HG02798 (cell line): ENCODE measurements around the gene PASK.
A peak's percentile ranks its signal among the peaks of the same experiment; 100 is the strongest.

Source experiments
- ATAC-seq: cut with Tn5 transposase; IDR thresholded peaks from one replicate; pipeline ENCODE4 v1.9.1; 2021; ENCODE audit warnings: mild to moderate bottlenecking; ENCODE audit not compliant: unreplicated experiment, poor library complexity

The PASK gene

DNA sequence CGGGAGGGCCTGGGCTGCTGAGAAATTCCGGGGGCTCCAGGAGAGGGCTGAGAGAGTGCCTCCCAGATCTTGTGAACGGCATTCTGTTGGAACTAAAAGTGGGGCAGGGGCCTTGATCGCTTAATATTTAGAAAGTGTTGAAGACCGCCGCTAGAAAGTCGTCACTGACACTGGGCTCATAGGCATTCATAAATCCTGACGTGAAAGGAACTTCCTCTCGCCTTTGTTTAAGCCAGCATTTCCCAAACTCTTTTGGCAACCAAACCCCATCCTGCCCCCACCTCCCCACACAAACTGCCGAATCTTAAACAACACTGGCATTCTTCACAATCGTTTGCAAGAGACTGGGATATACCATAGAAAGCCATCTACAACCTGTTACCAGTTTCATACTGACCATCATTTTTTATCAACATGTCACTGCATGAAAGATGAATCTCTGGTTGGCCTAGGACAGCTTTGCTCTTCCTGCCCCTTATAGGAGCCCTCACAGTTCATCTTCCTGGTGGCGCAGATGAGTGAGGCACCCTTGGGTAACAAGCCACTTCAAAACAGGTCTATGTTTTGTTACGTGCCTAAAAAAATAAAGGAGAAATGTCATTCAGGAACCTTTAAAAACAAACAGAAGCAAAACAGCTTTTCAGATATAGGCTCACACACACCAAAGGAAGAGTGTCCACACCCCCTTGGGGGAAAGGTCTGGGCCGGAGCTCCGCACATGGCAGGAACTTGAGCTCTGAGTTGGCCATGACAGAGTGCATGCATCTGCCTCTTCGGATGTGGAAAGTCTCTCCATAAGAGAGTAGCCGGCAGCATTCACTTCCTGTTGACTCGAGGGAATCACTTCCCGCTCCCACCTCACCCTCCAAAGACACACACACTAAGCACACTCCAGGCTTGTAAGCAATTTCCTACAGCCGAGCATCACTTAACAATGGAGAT lies 60.2 kb downstream of the PASK start:
- ATAC-seq, result no peak

DNA sequence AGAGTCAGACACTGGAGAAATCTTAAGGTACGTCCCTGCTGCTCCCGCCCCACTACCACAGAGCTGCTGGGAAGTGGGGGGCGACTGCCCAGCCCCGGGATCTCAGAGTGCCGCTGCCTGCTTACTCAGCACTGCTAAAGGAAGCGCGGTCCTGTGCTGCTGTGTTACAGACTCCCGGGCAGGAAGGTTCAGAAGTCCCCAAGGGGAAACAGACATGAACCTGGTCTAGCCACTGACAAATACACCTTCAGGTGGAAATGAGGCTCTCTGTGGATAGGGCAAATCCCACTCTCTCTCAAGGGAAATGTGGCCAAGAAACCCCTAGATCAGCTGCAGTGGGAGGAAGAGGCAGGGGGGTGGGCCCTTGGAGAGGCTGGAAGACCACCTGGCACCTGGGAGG lies 60.9 kb downstream of the PASK start:
- peak; percentile 36 for ATAC-seq

DNA sequence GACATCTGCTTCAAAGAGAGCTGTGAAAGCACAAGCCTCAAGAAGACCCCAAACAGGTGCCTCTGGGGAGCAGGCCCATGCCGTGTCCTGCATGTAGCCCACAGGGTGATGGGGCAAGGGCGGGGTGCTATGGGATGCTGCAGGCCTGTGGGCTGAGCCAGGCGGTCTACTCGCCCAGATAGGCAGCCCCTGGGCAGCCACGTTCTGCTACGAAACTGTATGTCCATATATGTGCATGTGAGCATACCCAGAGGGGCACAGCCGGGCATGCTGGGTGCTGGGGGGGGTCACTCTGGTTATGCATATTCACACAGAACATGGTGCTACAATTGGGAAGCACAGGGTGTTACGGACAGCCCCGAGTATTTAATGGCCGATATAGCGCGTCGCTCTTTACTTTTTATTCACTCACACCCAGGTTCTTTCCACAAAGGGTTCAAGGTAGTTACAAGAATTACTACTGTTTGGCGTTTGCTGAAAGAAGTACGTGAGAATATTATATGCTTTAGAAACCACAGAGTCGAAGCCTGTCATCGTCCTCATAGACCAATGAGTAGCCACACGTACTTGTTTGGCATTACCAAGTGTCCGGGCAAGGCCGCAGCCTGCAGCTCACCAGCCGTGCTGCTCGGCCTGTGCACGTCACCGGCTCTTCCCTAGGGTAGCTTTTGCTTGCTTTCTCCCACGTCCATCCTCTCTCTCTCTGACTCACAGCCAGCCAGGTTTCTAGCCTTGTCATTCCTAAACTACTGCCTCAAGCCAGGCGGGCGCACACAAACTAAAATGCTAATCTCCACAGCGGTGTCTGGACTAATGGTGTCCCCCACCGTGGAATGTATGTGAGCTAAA lies 61.6 kb downstream of the PASK start:
- peak; percentile 75 for ATAC-seq

DNA sequence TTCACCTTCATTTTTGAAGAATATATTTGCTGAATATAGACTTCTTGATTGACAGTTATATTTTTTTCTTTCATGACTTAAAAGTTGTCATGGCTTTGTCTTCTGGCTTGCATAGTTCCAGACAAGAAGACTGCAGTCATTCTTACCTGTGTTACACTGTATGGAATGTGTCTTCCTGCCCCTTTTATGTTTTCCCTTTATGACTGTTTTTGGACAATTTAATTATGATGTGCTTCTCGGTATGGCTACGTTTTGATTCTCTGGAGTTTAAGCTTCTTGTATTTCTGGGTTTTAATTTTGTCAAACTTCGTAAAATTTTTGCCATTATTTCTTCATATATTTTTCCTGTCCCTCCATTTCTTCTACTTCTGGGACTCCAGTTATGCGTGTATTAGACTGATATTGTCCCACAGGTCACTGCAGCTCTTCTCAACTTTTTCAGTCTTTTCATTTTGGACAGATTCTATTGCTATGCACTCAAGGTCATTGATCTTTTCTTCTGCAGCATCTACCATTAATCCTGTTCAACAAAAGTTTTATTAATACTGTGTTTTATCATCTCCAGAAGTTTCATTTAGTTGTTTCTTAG lies 64.3 kb downstream of the PASK start:
- ATAC-seq, result no peak

DNA sequence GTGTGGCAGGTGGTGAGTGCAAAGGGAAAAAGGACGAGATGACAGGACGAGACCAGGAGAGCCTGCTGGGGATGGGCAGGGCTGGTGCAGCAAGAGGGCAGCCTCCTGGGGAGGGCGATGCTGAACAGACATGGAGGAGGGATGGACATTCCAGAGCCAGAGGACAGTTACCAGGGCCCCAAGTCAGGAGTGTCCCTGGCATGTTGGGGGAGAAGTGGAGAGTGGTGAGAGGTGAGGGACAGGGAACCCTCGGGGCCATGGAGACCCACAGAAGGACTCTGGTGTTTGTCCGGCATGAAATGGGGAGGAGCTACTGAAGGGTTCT lies 66.2 kb downstream of the PASK start:
- ATAC-seq, result no peak

DNA sequence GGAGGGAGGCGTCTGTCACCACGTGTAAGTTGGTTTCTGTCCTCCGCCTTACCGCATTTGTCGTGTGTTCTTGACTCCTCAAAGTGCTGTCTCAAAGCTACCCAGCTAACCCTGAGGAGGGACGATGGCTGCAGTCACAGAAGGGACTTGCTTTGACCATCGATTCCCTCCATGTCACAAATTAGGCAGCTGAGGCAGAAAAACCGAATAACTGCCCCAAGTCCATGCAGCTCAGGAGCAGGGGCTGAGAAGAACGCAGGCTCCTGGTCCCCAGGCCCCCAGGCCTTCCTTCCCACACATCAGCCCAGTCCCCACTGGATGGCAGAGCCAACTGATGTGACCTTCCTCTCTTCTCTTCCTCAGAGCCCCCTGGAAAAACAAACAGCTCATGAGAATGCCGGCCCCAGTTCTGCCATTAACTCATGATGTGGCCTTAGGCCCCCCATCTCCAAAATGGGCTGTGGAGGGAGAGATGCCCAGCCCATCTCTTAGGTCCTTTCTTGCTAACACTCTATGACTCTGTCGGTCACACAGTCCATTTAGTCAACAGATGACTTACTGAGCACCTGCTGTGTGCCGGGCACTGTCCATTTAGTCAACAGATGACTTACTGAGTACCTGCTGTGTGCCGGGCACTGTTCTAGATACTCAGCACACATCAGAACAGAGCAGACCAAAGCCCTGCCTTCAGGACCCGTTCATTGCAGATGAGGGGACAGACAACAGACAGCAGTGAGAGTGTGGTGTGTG lies 66.8 kb downstream of the PASK start:
- no peak for ATAC-seq

DNA sequence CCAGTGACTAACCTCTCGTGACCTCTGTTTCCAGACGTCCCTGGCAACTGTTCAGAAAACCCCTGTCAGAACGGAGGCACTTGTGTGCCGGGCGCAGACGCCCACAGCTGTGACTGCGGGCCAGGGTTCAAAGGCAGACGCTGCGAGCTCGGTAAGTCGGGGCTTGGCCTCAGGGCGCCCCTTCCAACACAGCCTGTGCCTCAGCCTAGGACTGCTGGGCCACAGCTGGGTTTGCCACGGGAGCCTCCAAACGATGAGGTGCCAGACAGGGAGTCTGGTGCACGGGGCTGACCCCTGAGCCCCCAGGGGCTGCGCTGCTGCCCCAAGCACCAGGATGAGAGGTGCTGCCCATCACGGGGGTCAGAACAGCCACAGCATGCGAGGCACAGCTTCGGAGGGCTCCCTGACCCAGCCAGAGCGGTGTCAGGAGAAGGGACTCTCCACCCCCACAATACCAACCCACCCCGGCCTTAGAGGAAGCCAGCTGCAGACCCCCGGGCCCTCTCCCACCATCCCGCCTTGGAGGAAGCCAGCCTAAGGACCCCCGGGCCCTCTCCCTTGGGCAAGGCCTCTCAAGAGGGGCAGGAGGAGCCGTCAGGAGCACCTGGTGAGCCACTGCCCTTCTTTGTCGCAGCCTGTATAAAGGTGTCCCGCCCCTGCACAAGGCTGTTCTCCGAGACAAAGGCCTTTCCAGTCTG lies 67.5 kb downstream of the PASK start:
- ATAC-seq, result no peak

DNA sequence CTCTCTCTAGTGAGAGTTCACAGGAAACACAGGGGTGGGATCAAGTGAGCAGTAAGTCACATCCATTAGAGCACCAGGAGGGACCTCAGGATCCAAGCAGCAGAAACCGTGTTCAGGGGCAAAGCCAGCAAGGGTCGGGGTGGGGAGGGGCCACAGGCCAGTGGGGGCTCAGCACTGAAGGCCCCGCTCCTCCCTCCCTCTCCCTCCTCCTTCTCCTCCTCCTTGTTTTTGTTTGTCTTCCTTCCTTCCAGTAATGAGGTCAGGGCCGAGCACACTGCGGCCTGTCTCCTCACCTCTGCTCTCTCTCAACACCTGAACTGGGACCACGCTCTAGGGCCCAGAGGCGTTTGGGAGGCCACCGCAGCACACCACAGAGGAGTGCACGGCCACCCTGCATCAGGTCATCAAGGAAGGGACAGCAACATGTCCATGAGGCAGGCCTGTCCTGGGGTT lies 68.1 kb downstream of the PASK start:
- no peak for ATAC-seq

DNA sequence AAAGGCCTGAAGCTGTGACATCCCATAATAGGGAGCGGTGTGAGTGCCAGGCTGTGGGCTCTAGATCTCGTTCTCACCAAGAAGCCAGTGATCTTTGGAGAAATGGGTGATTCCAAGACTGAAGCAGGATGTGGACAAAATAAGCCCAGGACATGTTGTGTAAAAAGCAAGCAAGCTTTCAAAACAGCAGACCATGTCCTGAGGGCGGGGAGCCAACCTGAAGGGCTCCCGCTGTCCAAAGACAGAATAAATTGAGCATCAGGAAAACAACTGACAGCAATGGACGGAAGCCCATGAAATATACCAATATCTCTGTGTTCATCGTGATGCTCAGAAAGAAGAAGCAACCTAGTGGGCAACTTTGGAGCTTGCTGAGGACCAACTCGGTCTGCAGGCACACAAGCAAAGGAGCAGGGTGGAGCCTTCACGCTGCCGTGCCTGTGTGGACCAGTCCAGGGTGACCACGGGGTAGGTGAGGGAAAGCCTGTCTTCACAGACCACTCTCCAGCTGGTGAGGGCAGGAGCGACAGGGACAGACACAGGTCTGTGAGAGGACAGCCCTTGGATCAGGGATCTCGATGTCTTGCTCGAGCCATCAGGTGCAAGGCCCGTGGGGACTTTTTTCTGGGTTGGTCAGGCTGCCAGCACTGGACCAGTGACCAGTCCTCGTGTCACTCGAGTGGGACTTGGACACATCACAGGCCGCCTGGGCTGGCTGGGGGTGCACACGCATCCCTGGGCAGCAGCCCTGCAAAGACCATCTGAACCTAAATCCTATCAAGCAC lies 68.7 kb downstream of the PASK start:
- no peak for ATAC-seq

DNA sequence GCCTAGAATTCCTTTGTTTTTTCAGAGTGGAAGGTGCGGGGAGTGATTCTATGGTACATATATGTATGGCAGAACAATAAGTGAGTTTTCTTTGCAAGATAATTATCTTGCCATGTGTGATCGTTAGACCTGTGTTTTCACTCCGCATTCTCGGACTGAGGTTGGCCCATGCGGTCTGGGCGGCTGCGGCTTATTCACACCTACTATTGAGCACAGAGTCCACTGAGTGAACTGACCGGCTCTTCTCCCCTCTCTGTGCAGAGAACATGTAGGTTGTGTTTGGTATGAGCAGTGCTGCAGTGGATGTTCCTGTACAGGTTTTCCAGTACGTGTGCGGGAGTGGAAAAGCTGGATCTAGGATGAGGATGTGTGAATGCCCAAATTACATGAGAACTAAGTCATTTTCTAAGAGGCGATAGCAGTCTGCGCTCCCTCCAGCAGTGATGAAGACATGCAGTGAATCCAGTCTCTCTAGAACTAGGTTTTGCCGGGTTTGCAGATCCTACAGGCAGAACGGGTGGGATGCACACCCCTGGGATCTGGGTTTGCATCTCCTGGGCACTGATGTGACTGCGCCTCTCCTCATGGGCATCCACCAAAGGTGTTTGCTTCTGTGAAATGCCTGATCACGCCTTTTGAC lies 74.3 kb downstream of the PASK start:
- ATAC-seq, result no peak

DNA sequence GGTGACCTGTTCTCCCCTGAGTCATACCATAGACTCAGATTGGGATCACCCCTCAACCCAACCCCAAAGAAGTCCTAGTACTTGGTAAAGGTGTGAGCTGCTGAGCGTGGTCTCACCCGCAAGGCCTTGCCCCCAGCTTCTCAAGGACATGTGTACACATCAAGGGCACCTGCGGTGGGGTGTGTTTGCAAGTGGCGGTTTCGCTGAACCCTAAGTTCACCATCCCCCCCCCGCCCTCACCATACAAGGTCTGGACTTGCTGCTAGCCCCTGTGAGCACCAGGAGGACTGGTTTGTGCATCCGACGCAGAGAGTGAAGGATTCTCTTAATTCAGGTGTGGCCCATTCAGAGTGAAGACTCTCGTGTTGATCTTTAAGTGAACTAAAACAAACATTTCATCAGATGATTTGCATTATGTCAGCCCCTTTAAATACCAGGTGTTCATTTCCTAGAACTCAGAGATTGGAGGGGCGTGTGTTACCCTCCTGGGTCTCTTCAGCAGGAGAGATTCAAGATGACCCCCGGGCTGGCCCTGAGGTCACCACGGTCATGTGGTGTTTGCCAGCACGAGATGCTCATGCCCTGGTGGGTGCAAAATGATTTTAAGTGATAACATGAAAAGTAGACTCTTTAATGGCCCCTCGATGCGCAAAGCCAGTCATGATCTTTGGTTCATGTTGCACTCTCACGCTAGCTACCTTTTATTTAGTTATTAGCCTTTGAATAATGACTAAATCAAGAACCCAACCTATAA lies 75.0 kb downstream of the PASK start:
- no peak for ATAC-seq

DNA sequence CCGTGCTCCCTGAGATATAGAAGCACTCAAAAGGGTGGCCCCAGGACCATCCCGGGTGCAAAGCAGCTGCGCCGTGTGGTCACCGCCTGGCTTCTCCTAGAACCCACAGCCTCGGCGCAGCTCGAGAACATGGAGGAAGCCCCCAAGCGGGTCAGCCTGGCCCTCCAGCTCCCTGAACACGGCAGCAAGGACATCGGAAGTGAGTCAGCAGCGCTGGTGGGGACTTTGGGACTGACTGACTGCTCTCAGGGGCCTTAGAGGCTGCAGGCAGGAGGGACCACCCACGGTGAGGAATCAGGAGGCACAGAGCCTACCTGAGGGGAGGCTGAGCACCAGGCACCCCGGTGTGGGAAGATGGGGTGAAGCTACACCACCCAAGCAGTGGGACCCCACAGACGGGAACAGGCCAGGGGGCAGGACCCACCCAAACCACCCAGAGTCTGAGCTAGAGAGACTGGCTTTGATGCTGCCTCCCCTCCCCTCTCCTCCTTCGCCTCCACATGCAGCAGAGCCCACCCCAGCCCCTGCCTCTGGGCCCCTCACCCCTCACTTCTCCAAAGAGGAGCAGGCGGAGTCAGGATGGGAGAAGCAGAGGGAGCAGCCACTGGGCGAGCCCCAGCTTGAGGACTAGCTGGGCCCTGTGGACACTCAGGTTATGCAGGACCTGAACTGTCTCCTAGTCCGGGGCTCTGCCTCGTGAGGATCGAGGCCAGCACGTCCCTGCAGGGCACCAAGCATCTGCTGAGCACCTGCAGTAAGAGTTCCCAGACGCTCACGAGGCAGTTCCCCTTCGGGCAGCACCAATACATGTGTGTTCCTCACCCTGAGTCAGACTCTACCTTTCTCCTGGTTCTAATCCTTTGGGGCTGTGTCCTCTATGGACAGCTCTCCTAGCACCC lies 75.9 kb downstream of the PASK start:
- no peak for ATAC-seq

DNA sequence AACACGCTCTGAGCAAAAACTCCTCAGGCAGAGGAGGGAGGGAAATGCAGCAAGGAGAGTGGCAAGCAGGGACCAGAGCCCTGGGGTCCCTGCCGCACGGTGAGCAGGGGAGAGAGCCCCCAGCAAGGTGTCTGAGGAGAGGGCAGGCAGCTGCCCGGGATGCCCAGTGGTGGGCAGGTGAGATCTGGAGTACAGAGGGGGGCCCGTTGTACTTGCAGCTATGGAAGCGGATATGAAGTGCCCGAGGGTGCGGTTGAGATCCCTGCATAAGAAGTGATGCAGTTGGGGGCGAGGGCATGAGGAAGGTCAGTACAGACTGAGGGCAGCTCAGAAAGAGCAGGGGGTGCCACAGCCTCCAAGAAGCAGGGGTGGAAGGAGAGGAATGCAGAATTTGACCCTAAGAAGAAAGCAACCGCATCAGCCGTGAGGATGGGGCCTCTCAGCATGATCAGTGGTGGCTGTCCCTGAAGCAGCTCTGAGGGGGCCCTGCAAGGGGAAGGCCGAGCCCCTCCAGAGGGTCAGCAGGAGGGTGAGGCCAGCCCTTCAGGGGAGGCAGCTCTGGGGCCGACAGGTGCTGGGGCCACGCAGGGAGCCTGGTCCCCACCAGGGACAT lies 76.6 kb downstream of the PASK start:
- no peak for ATAC-seq

DNA sequence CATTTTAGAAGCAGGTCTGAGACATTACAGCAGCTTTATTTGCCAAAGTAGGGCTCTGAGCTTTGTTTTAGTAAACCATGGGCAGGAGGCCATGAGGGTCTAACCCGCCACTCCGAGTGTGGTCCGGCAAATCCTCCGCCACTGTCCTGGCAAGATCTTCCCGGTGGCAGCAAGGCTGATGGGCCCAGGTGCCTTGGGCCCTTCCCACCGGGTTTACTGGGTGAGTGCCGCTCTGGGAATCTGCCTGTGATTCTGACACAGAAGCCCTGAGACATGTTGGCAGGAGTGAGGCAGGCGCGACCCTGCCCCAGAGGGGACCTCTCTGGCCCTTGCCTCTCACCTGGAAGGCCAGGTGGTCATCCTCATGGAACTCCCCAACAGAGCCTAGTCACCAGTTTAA lies 77.1 kb downstream of the PASK start:
- no peak for ATAC-seq

DNA sequence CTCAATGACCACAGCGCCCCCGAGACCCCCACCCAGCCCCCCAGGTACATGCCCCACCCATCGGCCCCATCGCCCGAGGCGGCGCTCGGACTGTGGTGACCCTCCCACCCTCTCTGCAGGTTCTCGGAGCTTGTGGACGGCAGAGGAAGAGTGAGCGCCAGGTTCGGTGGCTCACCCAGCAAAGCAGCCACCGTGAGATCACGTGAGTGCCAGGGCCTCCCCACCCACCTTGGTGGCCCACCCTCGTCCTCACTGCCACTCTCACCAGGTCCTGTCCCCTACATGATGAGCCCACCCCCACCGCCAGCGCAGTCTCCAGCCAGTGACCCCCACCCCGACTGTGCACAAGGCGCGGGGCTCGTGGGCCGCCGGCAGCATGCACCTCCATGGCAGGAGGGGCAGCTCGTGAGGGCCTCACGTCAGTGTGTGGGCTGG lies 77.6 kb downstream of the PASK start:
- ATAC-seq, result no peak
